ENCODE results near the gene MYO16.

Gene MYO16

GRCh38 chr13:109203587-109203986 lies 574.2 kb downstream of the MYO16 start:
- Histone ChIP-seq H3K4me1 (ENCODE audit: control insufficient read depth, insufficient read depth, low read length) (no peaks in the 10 kb centered on the region), H3K9me3 (ENCODE audit: control insufficient read depth, insufficient read depth, low read depth, low read length) (no peaks in the 10 kb centered on the region), H3K36me3 (ENCODE audit: control insufficient read depth in 2 of 2, insufficient read depth in 1 of 2, low read length in 2 of 2) (no peaks in the 10 kb centered on the region), H3K27ac (ENCODE audit: extremely low read depth, low read depth, low read length) (no peak overlapping the region), H3K4me3 (ENCODE audit: low read depth, low read length) (no peak overlapping the region)
- ChIA-PET POLR2A (no interaction called here), CTCF (no interaction called here)
- TF ChIP-seq, protein P1, sequence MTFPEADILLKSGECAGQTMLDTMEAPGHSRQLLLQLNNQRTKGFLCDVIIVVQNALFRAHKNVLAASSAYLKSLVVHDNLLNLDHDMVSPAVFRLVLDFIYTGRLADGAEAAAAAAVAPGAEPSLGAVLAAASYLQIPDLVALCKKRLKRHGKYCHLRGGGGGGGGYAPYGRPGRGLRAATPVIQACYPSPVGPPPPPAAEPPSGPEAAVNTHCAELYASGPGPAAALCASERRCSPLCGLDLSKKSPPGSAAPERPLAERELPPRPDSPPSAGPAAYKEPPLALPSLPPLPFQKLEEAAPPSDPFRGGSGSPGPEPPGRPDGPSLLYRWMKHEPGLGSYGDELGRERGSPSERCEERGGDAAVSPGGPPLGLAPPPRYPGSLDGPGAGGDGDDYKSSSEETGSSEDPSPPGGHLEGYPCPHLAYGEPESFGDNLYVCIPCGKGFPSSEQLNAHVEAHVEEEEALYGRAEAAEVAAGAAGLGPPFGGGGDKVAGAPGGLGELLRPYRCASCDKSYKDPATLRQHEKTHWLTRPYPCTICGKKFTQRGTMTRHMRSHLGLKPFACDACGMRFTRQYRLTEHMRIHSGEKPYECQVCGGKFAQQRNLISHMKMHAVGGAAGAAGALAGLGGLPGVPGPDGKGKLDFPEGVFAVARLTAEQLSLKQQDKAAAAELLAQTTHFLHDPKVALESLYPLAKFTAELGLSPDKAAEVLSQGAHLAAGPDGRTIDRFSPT (tag by site-specific recombination; IDR thresholded peaks at IDR 0.05) = no peak
- TF ChIP-seq ZIC2 (tag by site-specific recombination; IDR thresholded peaks at IDR 0.05) = no peak
- TF ChIP-seq ZNF19 (tag by site-specific recombination; IDR thresholded peaks at IDR 0.05; ENCODE audit: low read depth) = no peak
- TF ChIP-seq TCF7L2 (IDR thresholded peaks at IDR 0.05; ENCODE audit: borderline replicate concordance, low read depth, low read length) = no peak
- no peak for TF ChIP-seq ZNF561 (tag by site-specific recombination; IDR thresholded peaks at IDR 0.05; ENCODE audit: borderline replicate concordance)
- TF ChIP-seq ZNF350 (tag by site-specific recombination; IDR thresholded peaks at IDR 0.05) = no peak
- TF ChIP-seq ZSCAN16 (tag by site-specific recombination; IDR thresholded peaks at IDR 0.05) = no peak
- TF ChIP-seq ZSCAN23 (tag by site-specific recombination; IDR thresholded peaks at IDR 0.05) = no peak
- TF ChIP-seq, protein P2, sequence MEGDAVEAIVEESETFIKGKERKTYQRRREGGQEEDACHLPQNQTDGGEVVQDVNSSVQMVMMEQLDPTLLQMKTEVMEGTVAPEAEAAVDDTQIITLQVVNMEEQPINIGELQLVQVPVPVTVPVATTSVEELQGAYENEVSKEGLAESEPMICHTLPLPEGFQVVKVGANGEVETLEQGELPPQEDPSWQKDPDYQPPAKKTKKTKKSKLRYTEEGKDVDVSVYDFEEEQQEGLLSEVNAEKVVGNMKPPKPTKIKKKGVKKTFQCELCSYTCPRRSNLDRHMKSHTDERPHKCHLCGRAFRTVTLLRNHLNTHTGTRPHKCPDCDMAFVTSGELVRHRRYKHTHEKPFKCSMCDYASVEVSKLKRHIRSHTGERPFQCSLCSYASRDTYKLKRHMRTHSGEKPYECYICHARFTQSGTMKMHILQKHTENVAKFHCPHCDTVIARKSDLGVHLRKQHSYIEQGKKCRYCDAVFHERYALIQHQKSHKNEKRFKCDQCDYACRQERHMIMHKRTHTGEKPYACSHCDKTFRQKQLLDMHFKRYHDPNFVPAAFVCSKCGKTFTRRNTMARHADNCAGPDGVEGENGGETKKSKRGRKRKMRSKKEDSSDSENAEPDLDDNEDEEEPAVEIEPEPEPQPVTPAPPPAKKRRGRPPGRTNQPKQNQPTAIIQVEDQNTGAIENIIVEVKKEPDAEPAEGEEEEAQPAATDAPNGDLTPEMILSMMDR (tag by site-specific recombination; IDR thresholded peaks at IDR 0.05) = no peak
- TF ChIP-seq ZNF692 (tag by site-specific recombination; IDR thresholded peaks at IDR 0.05) = no peak
- TF ChIP-seq, protein P3, sequence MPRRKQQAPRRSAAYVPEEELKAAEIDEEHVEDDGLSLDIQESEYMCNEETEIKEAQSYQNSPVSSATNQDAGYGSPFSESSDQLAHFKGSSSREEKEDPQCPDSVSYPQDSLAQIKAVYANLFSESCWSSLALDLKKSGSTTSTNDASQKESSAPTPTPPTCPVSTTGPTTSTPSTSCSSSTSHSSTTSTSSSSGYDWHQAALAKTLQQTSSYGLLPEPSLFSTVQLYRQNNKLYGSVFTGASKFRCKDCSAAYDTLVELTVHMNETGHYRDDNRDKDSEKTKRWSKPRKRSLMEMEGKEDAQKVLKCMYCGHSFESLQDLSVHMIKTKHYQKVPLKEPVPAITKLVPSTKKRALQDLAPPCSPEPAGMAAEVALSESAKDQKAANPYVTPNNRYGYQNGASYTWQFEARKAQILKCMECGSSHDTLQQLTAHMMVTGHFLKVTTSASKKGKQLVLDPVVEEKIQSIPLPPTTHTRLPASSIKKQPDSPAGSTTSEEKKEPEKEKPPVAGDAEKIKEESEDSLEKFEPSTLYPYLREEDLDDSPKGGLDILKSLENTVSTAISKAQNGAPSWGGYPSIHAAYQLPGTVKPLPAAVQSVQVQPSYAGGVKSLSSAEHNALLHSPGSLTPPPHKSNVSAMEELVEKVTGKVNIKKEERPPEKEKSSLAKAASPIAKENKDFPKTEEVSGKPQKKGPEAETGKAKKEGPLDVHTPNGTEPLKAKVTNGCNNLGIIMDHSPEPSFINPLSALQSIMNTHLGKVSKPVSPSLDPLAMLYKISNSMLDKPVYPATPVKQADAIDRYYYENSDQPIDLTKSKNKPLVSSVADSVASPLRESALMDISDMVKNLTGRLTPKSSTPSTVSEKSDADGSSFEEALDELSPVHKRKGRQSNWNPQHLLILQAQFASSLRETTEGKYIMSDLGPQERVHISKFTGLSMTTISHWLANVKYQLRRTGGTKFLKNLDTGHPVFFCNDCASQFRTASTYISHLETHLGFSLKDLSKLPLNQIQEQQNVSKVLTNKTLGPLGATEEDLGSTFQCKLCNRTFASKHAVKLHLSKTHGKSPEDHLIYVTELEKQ (tag by site-specific recombination; IDR thresholded peaks at IDR 0.05; ENCODE audit: borderline replicate concordance) = no peak
- TF ChIP-seq ZBTB20 (tag by site-specific recombination; IDR thresholded peaks at IDR 0.05) = no peak
- no peak for TF ChIP-seq ZFP37 (tag by site-specific recombination; IDR thresholded peaks at IDR 0.05)
- no peak for TF ChIP-seq OVOL3 (tag by site-specific recombination; IDR thresholded peaks at IDR 0.05)
- no peak for TF ChIP-seq ZNF792 (tag by site-specific recombination; IDR thresholded peaks at IDR 0.05)
- no peak for TF ChIP-seq ZNF555 (tag by site-specific recombination; conservative IDR thresholded peaks at IDR 0.05)
- TF ChIP-seq, protein P4, sequence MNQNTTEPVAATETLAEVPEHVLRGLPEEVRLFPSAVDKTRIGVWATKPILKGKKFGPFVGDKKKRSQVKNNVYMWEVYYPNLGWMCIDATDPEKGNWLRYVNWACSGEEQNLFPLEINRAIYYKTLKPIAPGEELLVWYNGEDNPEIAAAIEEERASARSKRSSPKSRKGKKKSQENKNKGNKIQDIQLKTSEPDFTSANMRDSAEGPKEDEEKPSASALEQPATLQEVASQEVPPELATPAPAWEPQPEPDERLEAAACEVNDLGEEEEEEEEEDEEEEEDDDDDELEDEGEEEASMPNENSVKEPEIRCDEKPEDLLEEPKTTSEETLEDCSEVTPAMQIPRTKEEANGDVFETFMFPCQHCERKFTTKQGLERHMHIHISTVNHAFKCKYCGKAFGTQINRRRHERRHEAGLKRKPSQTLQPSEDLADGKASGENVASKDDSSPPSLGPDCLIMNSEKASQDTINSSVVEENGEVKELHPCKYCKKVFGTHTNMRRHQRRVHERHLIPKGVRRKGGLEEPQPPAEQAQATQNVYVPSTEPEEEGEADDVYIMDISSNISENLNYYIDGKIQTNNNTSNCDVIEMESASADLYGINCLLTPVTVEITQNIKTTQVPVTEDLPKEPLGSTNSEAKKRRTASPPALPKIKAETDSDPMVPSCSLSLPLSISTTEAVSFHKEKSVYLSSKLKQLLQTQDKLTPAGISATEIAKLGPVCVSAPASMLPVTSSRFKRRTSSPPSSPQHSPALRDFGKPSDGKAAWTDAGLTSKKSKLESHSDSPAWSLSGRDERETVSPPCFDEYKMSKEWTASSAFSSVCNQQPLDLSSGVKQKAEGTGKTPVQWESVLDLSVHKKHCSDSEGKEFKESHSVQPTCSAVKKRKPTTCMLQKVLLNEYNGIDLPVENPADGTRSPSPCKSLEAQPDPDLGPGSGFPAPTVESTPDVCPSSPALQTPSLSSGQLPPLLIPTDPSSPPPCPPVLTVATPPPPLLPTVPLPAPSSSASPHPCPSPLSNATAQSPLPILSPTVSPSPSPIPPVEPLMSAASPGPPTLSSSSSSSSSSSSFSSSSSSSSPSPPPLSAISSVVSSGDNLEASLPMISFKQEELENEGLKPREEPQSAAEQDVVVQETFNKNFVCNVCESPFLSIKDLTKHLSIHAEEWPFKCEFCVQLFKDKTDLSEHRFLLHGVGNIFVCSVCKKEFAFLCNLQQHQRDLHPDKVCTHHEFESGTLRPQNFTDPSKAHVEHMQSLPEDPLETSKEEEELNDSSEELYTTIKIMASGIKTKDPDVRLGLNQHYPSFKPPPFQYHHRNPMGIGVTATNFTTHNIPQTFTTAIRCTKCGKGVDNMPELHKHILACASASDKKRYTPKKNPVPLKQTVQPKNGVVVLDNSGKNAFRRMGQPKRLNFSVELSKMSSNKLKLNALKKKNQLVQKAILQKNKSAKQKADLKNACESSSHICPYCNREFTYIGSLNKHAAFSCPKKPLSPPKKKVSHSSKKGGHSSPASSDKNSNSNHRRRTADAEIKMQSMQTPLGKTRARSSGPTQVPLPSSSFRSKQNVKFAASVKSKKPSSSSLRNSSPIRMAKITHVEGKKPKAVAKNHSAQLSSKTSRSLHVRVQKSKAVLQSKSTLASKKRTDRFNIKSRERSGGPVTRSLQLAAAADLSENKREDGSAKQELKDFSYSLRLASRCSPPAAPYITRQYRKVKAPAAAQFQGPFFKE (tag by site-specific recombination; IDR thresholded peaks at IDR 0.05; ENCODE audit: borderline replicate concordance) = no peak
- no peak for TF ChIP-seq ZNF223 (tag by site-specific recombination; IDR thresholded peaks at IDR 0.05)

All from HEK293 (cell line).